H1 (cell line): ENCODE results near the gene SLC2A4RG. TPM values are rescaled to one million over a fixed set of nuclear protein-coding genes. Genes with fewer than 3 reads are reported as not detected.
A peak's percentile ranks its signal among the peaks of the same experiment; 100 is the strongest.

Experiments
- CTCF ChIA-PET: fragments of 300-600 bp; sonication (Branson Sonifier 250); formaldehyde crosslinking; loops from one replicate; lab custom pipeline; 2021; ENCODE audit not compliant: partially characterized antibody; lab: Charles Lee
- POLR2A ChIA-PET: fragments of 300-600 bp; sonication (Branson Sonifier 250); formaldehyde crosslinking; loops from one replicate; lab custom pipeline; 2021; ENCODE audit warnings: inconsistent platforms; ENCODE audit not compliant: partially characterized antibody; lab: Charles Lee
- DNase-seq, 2 experiments: peaks; one replicate each; pipeline versions ENCODE4 v3.0.0 to v3.0.0-alpha.2; 2010 to 2022; ENCODE audit warnings: low spot score in 2 of 2, low read depth in 1 of 2, mixed read lengths in 1 of 2
- FAIRE-seq: peaks from 2 replicates; lab custom pipeline; 2011; peaks lifted over from hg19 to GRCh38; lab: Jason Lieb, UNC
- H2AFZ ChIP-seq: 2 replicates; pipeline ENCODE4 v1.8.1; 2012; ENCODE audit warnings: low read length, inconsistent platforms
- H2AK5ac ChIP-seq: 2 replicates; pipeline ENCODE4 v1.6.1; 2013; ENCODE audit warnings: low read depth, low read length
- H2BK120ac ChIP-seq: replicated peaks from 2 replicates; pipeline ENCODE3; 2013; ENCODE audit warnings: low read depth, low read length, inconsistent platforms
- H2BK12ac ChIP-seq: 2 replicates; pipeline ENCODE4 v1.6.1; 2013; ENCODE audit warnings: low read depth, low read length
- H2BK15ac ChIP-seq: 2 replicates; pipeline ENCODE4 v1.6.1; 2013; ENCODE audit warnings: low read length
- H2BK20ac ChIP-seq: 2 replicates; pipeline ENCODE4 v1.6.1; 2013; ENCODE audit warnings: low read length
- H2BK5ac ChIP-seq: 2 replicates; pipeline ENCODE4 v1.6.1; 2013; ENCODE audit warnings: low read depth, low read length
- H3K14ac ChIP-seq: 2 replicates; pipeline ENCODE4 v1.6.1; 2013; ENCODE audit warnings: inconsistent platforms; ENCODE audit not compliant: insufficient read length
- H3K18ac ChIP-seq: 2 replicates; pipeline ENCODE4 v1.6.1; 2013; ENCODE audit warnings: low read length; ENCODE audit errors: extremely low read depth
- H3K23ac ChIP-seq: 2 replicates; pipeline ENCODE4 v1.6.1; 2013; ENCODE audit warnings: inconsistent platforms; ENCODE audit not compliant: insufficient read length
- H3K23me2 ChIP-seq: 2 replicates; pipeline ENCODE4 v1.6.1; 2013; ENCODE audit warnings: low read depth, low read length
- H3K27ac ChIP-seq: 2 replicates; pipeline ENCODE4 v1.6.1; 2011; ENCODE audit warnings: low read depth, low read length, inconsistent platforms
- H3K27me3 ChIP-seq, 4 experiments: replicated peaks in 1 of 4; 1 replicate in 1 of 4; 2 replicates in 3 of 4; pipeline versions ENCODE4 v1.6.1 to v1.8.1; 2011 to 2013; ENCODE audit warnings: low read length in 3 of 4, mild to moderate bottlenecking in 3 of 4, inconsistent platforms in 2 of 4, mixed read lengths in 2 of 4, moderate library complexity in 1 of 4; ENCODE audit not compliant: control insufficient read depth in 3 of 4, insufficient read depth in 3 of 4; ENCODE audit errors: extremely low read depth in 1 of 4
- H3K36me3 ChIP-seq, 4 experiments: 2 replicates each; pipeline versions ENCODE4 v1.6.1 to v1.8.1; 2011 to 2013; ENCODE audit warnings: mild to moderate bottlenecking in 4 of 4, low read length in 3 of 4, moderate library complexity in 2 of 4, control low read depth in 1 of 4, inconsistent platforms in 1 of 4; ENCODE audit not compliant: insufficient read depth in 4 of 4, control insufficient read depth in 2 of 4
- H3K4ac ChIP-seq: replicated peaks from 2 replicates; pipeline ENCODE3; 2013; ENCODE audit warnings: low read length, low read depth, mixed read lengths, inconsistent platforms; ENCODE audit not compliant: insufficient read length
- H3K4me1 ChIP-seq, 4 experiments: replicated peaks in 1 of 4; 1 replicate in 1 of 4; 2 replicates in 3 of 4; pipeline versions ENCODE4 v1.6.1 to v1.8.1; 2011 to 2013; ENCODE audit warnings: low read length in 3 of 4, inconsistent platforms in 2 of 4, mixed read lengths in 1 of 4; ENCODE audit not compliant: insufficient read depth in 4 of 4, control insufficient read depth in 3 of 4
- H3K4me2 ChIP-seq, 2 experiments: 2 replicates each; pipeline versions ENCODE4 v1.6.1 to v1.8.1; 2011 to 2013; ENCODE audit warnings: low read depth in 2 of 2, low read length in 2 of 2, control low read depth in 1 of 2, inconsistent platforms in 1 of 2, mild to moderate bottlenecking in 1 of 2; ENCODE audit not compliant: insufficient read depth in 1 of 2
- H3K4me3 ChIP-seq, 4 experiments: fragments of 200-600, 300-600 bp in 1 of 4; sonication (generic), shearing (Covaris generic), sonication (Bioruptor Twin) in 1 of 4; 2 replicates each; pipeline versions ENCODE4 v1.5.1 to v1.8.1; 2011 to 2016; ENCODE audit warnings: low read length in 4 of 4, low read depth in 3 of 4, control low read depth in 2 of 4, inconsistent platforms in 2 of 4, mild to moderate bottlenecking in 2 of 4, mixed read lengths in 1 of 4, moderate library complexity in 1 of 4; ENCODE audit not compliant: insufficient read depth in 2 of 4; ENCODE audit errors: extremely low read depth in 1 of 4
- H3K56ac ChIP-seq: replicated peaks from 2 replicates; pipeline ENCODE3; 2013; ENCODE audit warnings: low read depth, mild to moderate bottlenecking, mixed read lengths, low read length, inconsistent platforms; ENCODE audit not compliant: insufficient read length
- H3K79me1 ChIP-seq: 2 replicates; pipeline ENCODE4 v1.6.1; 2013; ENCODE audit warnings: low read depth, low read length, control low read depth
- H3K79me2 ChIP-seq, 2 experiments: 2 replicates each; pipeline versions ENCODE4 v1.6.1 to v1.8.1; 2012 to 2013; ENCODE audit warnings: low read length in 2 of 2, mild to moderate bottlenecking in 2 of 2, inconsistent platforms in 1 of 2; ENCODE audit not compliant: insufficient read depth in 2 of 2, control insufficient read depth in 1 of 2
- H3K9ac ChIP-seq, 4 experiments: replicated peaks in 1 of 4; 1 replicate in 1 of 4; 2 replicates in 3 of 4; pipeline versions ENCODE4 v1.6.1 to v1.8.1; 2011 to 2013; ENCODE audit warnings: low read depth in 3 of 4, low read length in 3 of 4, control low read depth in 2 of 4, mild to moderate bottlenecking in 2 of 4, moderate library complexity in 2 of 4, inconsistent platforms in 1 of 4; ENCODE audit errors: extremely low read depth in 1 of 4
- H3K9me3 ChIP-seq, 2 experiments: 2 replicates each; pipeline versions ENCODE4 v1.6.1 to v1.8.1; 2012 to 2013; ENCODE audit warnings: mild to moderate bottlenecking in 2 of 2, moderate library complexity in 2 of 2, control low read depth in 1 of 2, inconsistent platforms in 1 of 2, low read depth in 1 of 2, low read length in 1 of 2, mixed read lengths in 1 of 2; ENCODE audit not compliant: insufficient read depth in 2 of 2
- H4K20me1 ChIP-seq, 2 experiments: replicated peaks in 1 of 2; 2 replicates each; pipeline versions ENCODE3 to v1.8.1; 2011 to 2013; ENCODE audit warnings: inconsistent platforms in 2 of 2, low read length in 2 of 2, mild to moderate bottlenecking in 1 of 2; ENCODE audit not compliant: insufficient read depth in 2 of 2, control insufficient read depth in 1 of 2
- H4K5ac ChIP-seq: 2 replicates; pipeline ENCODE4 v1.6.1; 2013; ENCODE audit warnings: low read length, low read depth, mixed read lengths, inconsistent platforms; ENCODE audit not compliant: insufficient read length
- H4K8ac ChIP-seq: 2 replicates; pipeline ENCODE4 v1.8.0; 2013; ENCODE audit warnings: mild to moderate bottlenecking, moderate library complexity, low read length, inconsistent platforms; ENCODE audit not compliant: insufficient read depth; ENCODE audit errors: extremely low read depth
- H4K91ac ChIP-seq: replicated peaks from 2 replicates; pipeline ENCODE3; 2013; ENCODE audit warnings: low read length, mixed read lengths, inconsistent platforms; ENCODE audit not compliant: insufficient read length
- BACH1 ChIP-seq: IDR thresholded peaks from 2 replicates; pipeline ENCODE4 v1.6.1; 2012; ENCODE audit warnings: low read length, improper control_type of control experiment
- CREB1 ChIP-seq: IDR thresholded peaks from 2 replicates; pipeline ENCODE4 v1.6.1; 2012; ENCODE audit warnings: inconsistent platforms
- EGR1 ChIP-seq: IDR thresholded peaks from 2 replicates; pipeline ENCODE4 v1.6.1; 2011; ENCODE audit warnings: low read depth, low read length, borderline replicate concordance
- EZH2 ChIP-seq: fragments of 200-600 bp; sonication (generic); IDR thresholded peaks from 2 replicates; pipeline ENCODE4 v1.7.1; 2012; ENCODE audit warnings: low read depth, mild to moderate bottlenecking, moderate library complexity, low read length, inconsistent platforms; ENCODE audit not compliant: severe bottlenecking
- FOSL1 ChIP-seq: IDR thresholded peaks from 2 replicates; pipeline ENCODE4 v1.6.1; 2011; ENCODE audit warnings: mild to moderate bottlenecking, low read depth, low read length, moderate library complexity; ENCODE audit not compliant: insufficient read depth
- KDM5A ChIP-seq: fragments of 200-600 bp; IDR thresholded peaks from 2 replicates; pipeline ENCODE4 v1.7.1; 2012; ENCODE audit warnings: mild to moderate bottlenecking, low read length, inconsistent platforms, mixed read lengths
- RBBP5 ChIP-seq: IDR thresholded peaks from 2 replicates; pipeline ENCODE4 v1.7.1; 2012; ENCODE audit warnings: low read depth, mild to moderate bottlenecking, inconsistent platforms, low read length, moderate library complexity, borderline replicate concordance
- SP4 ChIP-seq: IDR thresholded peaks from 2 replicates; pipeline ENCODE4 v1.6.1; 2012; ENCODE audit warnings: low read length, inconsistent platforms
- TBP ChIP-seq: IDR thresholded peaks from 2 replicates; pipeline ENCODE4 v1.6.1; 2011; ENCODE audit warnings: low read depth, low read length, improper control_type of control experiment
- TCF12 ChIP-seq: IDR thresholded peaks from 2 replicates; pipeline ENCODE4 v1.6.1; 2011; ENCODE audit warnings: low read depth, mild to moderate bottlenecking, low read length
- TEAD4 ChIP-seq: IDR thresholded peaks from 2 replicates; pipeline ENCODE4 v1.6.1; 2012; ENCODE audit warnings: low read depth, low read length, inconsistent platforms, mixed read lengths
- WGBS, 2 experiments: shearing (Covaris generic) in 1 of 2; methylation state at CpG; one replicate each; pipeline versions ENCODE4 v1.1.6 to v1.1.7; 2013 to 2015; ENCODE audit warnings: low lambda C conversion rate in 2 of 2, mixed read lengths in 2 of 2, inconsistent platforms in 1 of 2, low coverage in 1 of 2, missing lambda C conversion rate in 1 of 2; ENCODE audit not compliant: insufficient replicate concordance in 2 of 2, insufficient coverage in 1 of 2, insufficient read length in 1 of 2; ENCODE audit errors: extremely low coverage in 1 of 2, missing lambda C conversion rate in 1 of 2; 5-methylcytosine and 5-hydroxymethylcytosine counted together
- polyA plus RNA-seq, 7 experiments: library from polyadenylated mRNA; depleted of rRNA in 3 of 7; stranded (reverse) in 5 of 7; unstranded in 2 of 7; fragments of >200 nt in 5 of 7; fragments of 200-250 nt in 2 of 7; gene quantifications; 1 replicate in 5 of 7; 2 replicates in 1 of 7; 4 replicates in 1 of 7; pipeline versions ENCODE4 v1.2.1 to v1.2.3, GENCODE V29; 2011 to 2013; ENCODE audit warnings: missing spikeins in 2 of 7, mixed read lengths in 2 of 7
- total RNA-seq: library from RNA; stranded (reverse); fragmentation: NEBNext Ultra II Directional; extraction: Animal tissue kit (Norgen Biotek cat#: 25700); gene quantifications from 2 replicates; pipeline ENCODE4 v1.2.1, GENCODE V29; 2021

SLC2A4RG gene
- total and polyA plus RNA-seq, 2 of the 8 experiments (the other 6 are each of a cell fraction or from before 2014, with no cell fraction given): 15.9 to 29.1 TPM

GRCh38 chr20:63697868-63698545 lies 41.6 kb upstream of the SLC2A4RG start:
- Histone ChIP-seq H4K5ac (no peak overlapping the region), H2AK5ac (no peak overlapping the region), H2BK120ac (no peak overlapping the region), H3K23ac (no peak overlapping the region), H3K36me3 (peaks cover 0 to 3% (median 0%) of the 10 kb centered on the region in 4 experiments; a peak in 1 of 8 replicates), H2AFZ (no peak overlapping the region), H3K9me3 (no peaks in the 10 kb centered on the region; a peak in 1 of 4 replicates), H2BK15ac (no peak overlapping the region), H3K18ac (no peak overlapping the region), H4K91ac (no peak overlapping the region), H3K27ac (no peak overlapping the region), H3K4me1 (peaks cover 0 to 12% (median 7%) of the 10 kb centered on the region in 4 experiments; a peak in 4 of 7 replicates)
- TF ChIP-seq EZH2 (no peak), FOSL1 (no peak), RBBP5 (no peak), EGR1 (no peak), TBP (no peak), BACH1 (no peak), SP4 (no peak), TEAD4 (no peak), KDM5A (no peak), CREB1 (no peak), TCF12 (no peak)
- TF ChIP-seq, all 59 proteins: peak for 0
- no peak overlapping the region for H3K9ac ChIP-seq
- FAIRE-seq (no peak), DNase-seq (peak in 1 of 2 experiments; percentile 51)
- H3K4ac ChIP-seq: no peak overlapping the region
- H2BK5ac ChIP-seq: no peak overlapping the region
- H3K4me2 ChIP-seq: no peak overlapping the region
- 88% methylated on average over 38 of the region's 40 CpGs; no CpG with 5 or more reads in 1 of the 2 experiments for WGBS, 2 experiments
- H3K79me1 ChIP-seq: no peaks in the 10 kb centered on the region
- no peak overlapping the region for H3K56ac ChIP-seq
- no peaks in the 10 kb centered on the region for H3K79me2 ChIP-seq
- H4K8ac ChIP-seq: no peak overlapping the region; the same call in 1 of the 2 replicates
- H2BK20ac ChIP-seq: no peak overlapping the region
- H4K20me1 ChIP-seq: peaks cover 2 to 10% of the 10 kb centered on the region in 2 experiments
- no peaks in the 10 kb centered on the region for H3K27me3 ChIP-seq
- H3K14ac ChIP-seq: no peak overlapping the region
- H2BK12ac ChIP-seq: no peak overlapping the region
- peaks cover 8% of the 10 kb centered on the region; the same call in 1 of the 2 replicates for H3K23me2 ChIP-seq
- ChIA-PET POLR2A (interaction anchor here (0.5 to 4.2 kb wide), 19 partner anchors 8 to 166 kb away, joined by 3 to 49 read pairs (median 3); partner anchors contain the start of genes ARFRP1, GMEB2, LIME1 and SLC2A4RG), CTCF (interaction anchor here (0.6 to 2.4 kb wide), 9 partner anchors 9 to 241 kb away, joined by 3 to 9 read pairs (median 4); partner anchors contain the start of genes ARFRP1 and ZGPAT)
- H3K4me3 ChIP-seq: no peak overlapping the region
